ENCODE results near the gene RPL15.

Gene RPL15

GRCh38 chr3:23969393-23969792 is 52.5 kb downstream of the RPL15 start:
- Histone ChIP-seq H3K36me3 (ENCODE audit: control insufficient read depth in 2 of 2, insufficient read depth in 2 of 2, low read length in 2 of 2) (peaks cover 21 to 32% of the 10 kb centered on the region in 2 donors), H3K4me1 (ENCODE audit: control insufficient read depth in 2 of 2, insufficient read depth in 2 of 2, low read length in 2 of 2) (peaks cover 0 to 2% of the 10 kb centered on the region in 2 donors), H3K4me3 (ENCODE audit: low read length in 2 of 2) (no peak overlapping the region), H3K27me3 (ENCODE audit: control insufficient read depth in 2 of 2, insufficient read depth in 2 of 2, low read length in 2 of 2) (no peaks in the 10 kb centered on the region), H3K9ac (ENCODE audit: low read depth in 1 of 2, low read length in 2 of 2) (no peak overlapping the region), H3K9me3 (ENCODE audit: control insufficient read depth in 2 of 2, low read length in 2 of 2) (no peaks in the 10 kb centered on the region), H3K27ac (ENCODE audit: low read depth in 2 of 2, low read length in 2 of 2) (no peak overlapping the region)
